Heart left ventricle (tissue), 16 donors: ENCODE data around the gene UBE2F. TPM values are rescaled to one million over a fixed set of nuclear protein-coding genes. Genes with fewer than 3 reads are reported as not detected.

ENCODE experiments used
- ATAC-seq, 4 donors: fragments of 200-7000 bp; cut with Tn5 transposase; one replicate each; pipeline ENCODE4 v1.9.1; 2020 to 2022; ENCODE audit warnings: moderate library complexity in 4 of 4, mild to moderate bottlenecking in 3 of 4, moderate number of reproducible peaks in 1 of 4
- DNase-seq, 5 donors: peaks; one replicate each; pipeline ENCODE4 v3.0.0-alpha.2; 2020
- H3K27ac ChIP-seq, 12 donors: fragments of 200-600 bp; sonication (generic) in 4 of 12; one replicate each; pipeline versions ENCODE4 v1.5.0 to v1.8.0; 2016 to 2022; ENCODE audit warnings: mild to moderate bottlenecking in 2 of 12
- H3K27me3 ChIP-seq, 9 donors: fragments of 200-600 bp; sonication (generic) in 2 of 9; one replicate each; pipeline versions ENCODE4 v1.5.1 to v1.8.0; 2016 to 2022; ENCODE audit warnings: mild to moderate bottlenecking in 3 of 9
- H3K36me3 ChIP-seq, 9 donors: fragments of 200-600 bp; sonication (generic) in 2 of 9; one replicate each; pipeline versions ENCODE4 v1.5.0 to v1.8.0; 2018 to 2022; ENCODE audit warnings: mild to moderate bottlenecking in 2 of 9
- H3K4me1 ChIP-seq, 12 donors: fragments of 200-600 bp; sonication (generic) in 4 of 12; one replicate each; pipeline versions ENCODE4 v1.5.0 to v1.8.0; 2016 to 2022; ENCODE audit warnings: mild to moderate bottlenecking in 3 of 12
- H3K4me3 ChIP-seq, 12 donors: fragments of 200-600 bp; sonication (generic) in 4 of 12; one replicate each; pipeline versions ENCODE4 v1.5.0 to v1.8.0; 2017 to 2022; ENCODE audit warnings: mild to moderate bottlenecking in 9 of 12, moderate library complexity in 4 of 12
- H3K9me3 ChIP-seq, 12 donors: fragments of 200-600 bp; sonication (generic) in 4 of 12; one replicate each; pipeline versions ENCODE4 v1.5.0 to v1.8.0; 2016 to 2022; ENCODE audit warnings: mild to moderate bottlenecking in 1 of 12
- POLR2A ChIP-seq, 2 donors: fragments of 450-650 bp; IDR thresholded peaks; one replicate each; pipeline ENCODE4 v1.6.1; 2017; ENCODE audit warnings: antibody characterized with exemption in 2 of 2, mild to moderate bottlenecking in 2 of 2, moderate library complexity in 2 of 2
- WGBS, 4 donors: extraction: QIAGEN DNeasy Blood & Tissue Kit in 2 of 4; methylation state at CpG; one replicate each; pipeline versions ENCODE4 v1.1.5 to v1.1.7; 2013 to 2018; 5-methylcytosine and 5-hydroxymethylcytosine counted together
- intact Hi-C, 10 donors: fragments of 100-400 bp; cut with DNase I; formaldehyde crosslinking; loops; one replicate each; pipeline versions ENCODE4 v1.11.1 to v1.14.2; 2022
- polyA plus RNA-seq, 2 donors: library from polyadenylated mRNA; stranded (reverse); fragments of 200-250 nt; gene quantifications; one replicate each; pipeline ENCODE4 v1.2.3, GENCODE V29; 2013
- total RNA-seq, 9 donors: library from RNA; depleted of rRNA in 2 of 9; stranded (reverse); fragments of >200 nt in 2 of 9; fragmentation: NEBNext Ultra II Directional in 3 of 9; extraction: Animal tissue kit (Norgen Biotek cat#: 25700) in 3 of 9; gene quantifications; one replicate each; pipeline versions ENCODE4 v1.1.0 to v1.2.4, GENCODE V29; 2016 to 2023
- TF ChIP-seq, protein P1 (sequence below), 12 donors: fragments of 200-600 bp; sonication (generic) in 4 of 12; IDR thresholded peaks; one replicate each; pipeline versions ENCODE4 v1.5.0 to v1.8.0; 2018 to 2022; ENCODE audit warnings: antibody characterized with exemption in 12 of 12, mild to moderate bottlenecking in 5 of 12
- donor health status: ischemic (EF 13 %, LVEDD 7.1; RV severe dilation, severe dysfunction).
- donor health status: healthy with polysubstance abuse.
- donor health status: DM: no; HTN: yes; CAD: no.
- donor health status: DM: no; HTN: no; CAD: no.
- donor health status: ischemic (EF 25% LVEDD 6.9; RV normal size, moderate dysfunction).
- donor health status: ischemic (EF 25% LVEDD 5.7; RV mildly dilated, moderate dysfunction).
- donor health status: healthy.
- donor health status: DM: yes; HTN: yes; CAD: no.
- donor health status: ischemic (EF 35%, LVEDD 5.7; RV mildly dilated, moderate dysfunction).
- donor health status: nonischemic (EF 11% LVEDD 7.7; RV severe dilation, severe dysfunction).
- donor health status: DM: yes; HTN: yes; CAD: no.
- donor health status: PGD.
- donor health status: ischemic (EF 29% LVEDD 5.4; RV normal size, mild dysfunction).
- donor health status: nonischemic (EF 23%, LVEDD 6.1; RV moderate dilation, normal function).

The UBE2F gene
- total and polyA plus RNA-seq, 11 donors, result 54.2 to 83.4 (median 60.6) TPM

DNA sequence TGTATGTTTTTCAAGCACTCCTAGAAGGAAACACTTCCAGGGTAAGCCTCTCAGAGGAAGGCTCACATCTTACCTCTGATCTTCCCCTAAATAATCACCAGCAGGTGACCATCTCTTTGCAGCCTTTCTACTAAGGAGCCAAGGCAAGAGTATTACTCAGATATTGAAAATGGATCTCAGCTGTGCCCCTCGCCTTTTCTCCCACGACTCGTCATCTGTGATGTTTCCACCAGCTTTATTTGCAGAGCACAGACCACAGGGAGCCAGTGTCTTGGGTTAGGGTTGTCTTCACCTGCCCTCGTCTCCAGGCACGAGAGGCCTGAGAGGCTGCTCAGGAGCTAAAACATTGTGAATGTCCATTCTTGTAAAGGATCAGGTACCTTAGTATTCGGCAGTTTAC is 77.0 kb downstream of the UBE2F start:
- Histone ChIP-seq H3K9me3 (peaks cover 0 to 12% (median 0%) of the 10 kb centered on the region in 12 donors), H3K4me3 (no peak overlapping the region), H3K4me1 (peaks cover 0 to 7% (median 0%) of the 10 kb centered on the region in 12 donors), H3K27me3 (no peaks in the 10 kb centered on the region), H3K36me3 (peaks cover 0 to 68% (median 53%) of the 10 kb centered on the region in 9 donors), H3K27ac (no peak overlapping the region)
- TF ChIP-seq, protein P1, sequence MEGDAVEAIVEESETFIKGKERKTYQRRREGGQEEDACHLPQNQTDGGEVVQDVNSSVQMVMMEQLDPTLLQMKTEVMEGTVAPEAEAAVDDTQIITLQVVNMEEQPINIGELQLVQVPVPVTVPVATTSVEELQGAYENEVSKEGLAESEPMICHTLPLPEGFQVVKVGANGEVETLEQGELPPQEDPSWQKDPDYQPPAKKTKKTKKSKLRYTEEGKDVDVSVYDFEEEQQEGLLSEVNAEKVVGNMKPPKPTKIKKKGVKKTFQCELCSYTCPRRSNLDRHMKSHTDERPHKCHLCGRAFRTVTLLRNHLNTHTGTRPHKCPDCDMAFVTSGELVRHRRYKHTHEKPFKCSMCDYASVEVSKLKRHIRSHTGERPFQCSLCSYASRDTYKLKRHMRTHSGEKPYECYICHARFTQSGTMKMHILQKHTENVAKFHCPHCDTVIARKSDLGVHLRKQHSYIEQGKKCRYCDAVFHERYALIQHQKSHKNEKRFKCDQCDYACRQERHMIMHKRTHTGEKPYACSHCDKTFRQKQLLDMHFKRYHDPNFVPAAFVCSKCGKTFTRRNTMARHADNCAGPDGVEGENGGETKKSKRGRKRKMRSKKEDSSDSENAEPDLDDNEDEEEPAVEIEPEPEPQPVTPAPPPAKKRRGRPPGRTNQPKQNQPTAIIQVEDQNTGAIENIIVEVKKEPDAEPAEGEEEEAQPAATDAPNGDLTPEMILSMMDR (IDR thresholded peaks at IDR 0.05), result no peak
- no peak for TF ChIP-seq POLR2A (IDR thresholded peaks at IDR 0.05)
- no peak for DNase-seq
- intact Hi-C loops, result no loop called here
- ATAC-seq, result no peak
- 96 to 98% (median 97%) methylated on average over 6 of the region's 6 CpGs for WGBS, 4 donors

DNA sequence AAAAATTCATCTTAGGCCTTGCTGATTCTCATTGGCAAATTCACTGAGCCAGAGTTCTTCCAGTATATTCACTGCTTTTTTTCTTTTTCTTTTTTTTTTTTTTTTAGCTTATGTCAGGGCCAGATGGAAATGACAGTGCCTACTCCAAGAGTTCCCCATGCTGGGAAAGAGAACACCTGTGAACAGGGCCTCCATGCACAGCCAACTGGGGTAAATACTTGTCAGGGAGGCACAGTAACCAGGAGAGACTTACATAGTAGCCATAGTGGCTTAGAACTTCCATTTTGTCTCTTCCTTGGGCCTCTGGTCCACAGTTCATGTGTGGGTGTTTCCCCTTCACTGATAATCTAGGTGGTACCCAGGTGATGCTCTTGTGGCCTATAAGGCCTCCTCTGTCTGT is 78.8 kb downstream of the UBE2F start:
- peaks cover 0 to 51% (median 41%) of the 10 kb centered on the region in 9 donors for H3K36me3 ChIP-seq
- ATAC-seq, result no peak
- H3K4me3 ChIP-seq, result no peak overlapping the region
- no peaks in the 10 kb centered on the region for H3K27me3 ChIP-seq
- intact Hi-C loops, result no loop called here
- peaks cover 0 to 13% (median 0%) of the 10 kb centered on the region in 12 donors for H3K9me3 ChIP-seq
- TF ChIP-seq, protein P1 (IDR thresholded peaks at IDR 0.05), result no peak
- no peak for TF ChIP-seq POLR2A (IDR thresholded peaks at IDR 0.05)
- H3K4me1 ChIP-seq, result peaks cover 0 to 7% (median 0%) of the 10 kb centered on the region in 12 donors
- DNase-seq, result no peak
- H3K27ac ChIP-seq, result no peak overlapping the region

DNA sequence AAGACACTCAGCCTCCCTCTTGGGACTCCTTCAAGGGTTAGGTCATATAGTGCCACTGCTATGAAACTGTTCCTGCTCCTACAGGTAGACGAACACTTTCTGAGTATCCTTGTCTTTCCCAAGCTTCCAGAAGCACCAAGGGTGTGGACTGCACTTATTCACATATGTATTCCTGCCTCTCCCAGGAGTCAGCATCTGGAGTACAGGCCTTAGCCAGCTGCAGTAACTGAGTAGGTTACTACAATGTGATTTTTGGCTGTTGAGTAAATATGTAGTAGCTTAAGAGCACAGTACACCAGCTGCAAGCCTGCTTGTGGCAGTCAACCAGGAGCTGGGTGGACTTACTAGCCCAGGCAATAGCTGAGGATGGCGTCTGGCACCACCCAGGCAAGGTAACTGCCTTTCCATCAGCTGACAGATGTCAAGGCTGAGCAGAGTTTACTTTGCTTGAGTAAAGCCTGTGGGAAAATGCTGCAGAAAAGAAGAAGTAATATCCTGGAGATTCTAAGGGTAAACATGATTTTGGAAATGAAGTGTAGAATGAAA is 80.0 kb downstream of the UBE2F start:
- Histone ChIP-seq H3K4me3 (no peak overlapping the region), H3K9me3 (peaks cover 0 to 13% (median 0%) of the 10 kb centered on the region in 12 donors), H3K36me3 (peaks cover 0 to 38% (median 31%) of the 10 kb centered on the region in 9 donors), H3K4me1 (peaks cover 0 to 7% (median 0%) of the 10 kb centered on the region in 12 donors), H3K27ac (no peak overlapping the region), H3K27me3 (no peaks in the 10 kb centered on the region)
- no peak for DNase-seq
- intact Hi-C loops, result no loop called here
- ATAC-seq, result no peak
- 87 to 94% (median 91%) methylated on average over 2 of the region's 2 CpGs for WGBS, 4 donors
- TF ChIP-seq, protein P1 (IDR thresholded peaks at IDR 0.05), result no peak
- TF ChIP-seq POLR2A (IDR thresholded peaks at IDR 0.05), result no peak

DNA sequence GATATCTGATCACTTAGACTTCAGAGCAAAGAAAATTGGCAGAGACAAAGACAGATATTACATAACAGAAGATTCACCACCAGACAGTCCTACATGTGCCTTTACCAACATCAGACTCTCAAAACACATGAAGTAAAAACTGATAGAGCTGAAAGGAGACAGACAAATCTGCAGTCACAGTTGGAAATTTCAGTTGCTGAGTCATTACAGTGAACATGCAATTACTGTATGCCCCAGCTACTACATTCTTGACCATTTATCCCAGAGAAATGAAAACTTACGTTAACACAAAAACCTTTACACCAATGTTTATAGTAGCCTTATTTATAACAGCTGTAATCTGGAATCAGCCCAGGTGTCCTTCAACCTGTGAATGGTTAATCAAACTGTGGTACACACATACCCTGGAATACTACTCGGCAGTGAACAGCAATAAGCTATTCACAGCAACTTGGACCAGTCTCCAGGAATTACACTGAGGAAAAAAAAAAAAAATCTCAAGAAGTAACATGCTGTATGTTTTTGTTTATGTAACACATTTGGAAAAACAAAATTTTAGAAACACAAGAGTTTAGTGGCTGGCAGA is 86.5 kb downstream of the UBE2F start:
- no peak overlapping the region for H3K4me3 ChIP-seq
- peaks cover 0 to 8% (median 0%) of the 10 kb centered on the region in 12 donors for H3K9me3 ChIP-seq
- DNase-seq, result no peak
- intact Hi-C loops, result no loop called here
- no peak for TF ChIP-seq POLR2A (IDR thresholded peaks at IDR 0.05)
- TF ChIP-seq, protein P1 (IDR thresholded peaks at IDR 0.05), result no peak
- ATAC-seq, result no peak
- no peaks in the 10 kb centered on the region for H3K36me3 ChIP-seq
- peaks cover 0 to 3% (median 0%) of the 10 kb centered on the region in 12 donors for H3K4me1 ChIP-seq
- H3K27me3 ChIP-seq, result no peaks in the 10 kb centered on the region
- WGBS, 4 donors, result 89 to 94% (median 93%) methylated on average over 2 of the region's 2 CpGs
- no peak overlapping the region for H3K27ac ChIP-seq
